ENCODE results near the gene GDI1.
A peak's percentile ranks its signal among the peaks of the same experiment; 100 is the strongest.

Gene GDI1

GRCh38 chrX:154463611-154464220, 26.8 kb downstream of the GDI1 start:
- no peak for DNase-seq

- no peak for DNase-seq
These were observed 27.9 kb downstream of the GDI1 start for GRCh38 chrX:154464806-154465365.

GRCh38 chrX:154465601-154466000, 28.6 kb downstream of the GDI1 start:
- DNase-seq: no peak

GRCh38 chrX:154466036-154466435, 29.1 kb downstream of the GDI1 start:
- no peak for DNase-seq

- DNase-seq: no peak
These were observed 30.0 kb downstream of the GDI1 start for GRCh38 chrX:154466907-154467306.

GRCh38 chrX:154467556-154467955, 30.6 kb downstream of the GDI1 start:
- no peak for DNase-seq

- DNase-seq: no peak
These were observed 31.3 kb downstream of the GDI1 start for GRCh38 chrX:154468217-154468616.

- DNase-seq: no peak
These were observed 32.2 kb downstream of the GDI1 start for GRCh38 chrX:154469114-154469513.

GRCh38 chrX:154469880-154470279, 32.9 kb downstream of the GDI1 start:
- no peak for DNase-seq

- DNase-seq: no peak
These were observed 33.5 kb downstream of the GDI1 start for GRCh38 chrX:154470434-154470833.

- no peak for DNase-seq
These were observed 34.1 kb downstream of the GDI1 start for GRCh38 chrX:154470914-154471568.

- DNase-seq: no peak
These were observed 35.1 kb downstream of the GDI1 start for GRCh38 chrX:154471839-154472684.

GRCh38 chrX:154472685-154473632, 36.0 kb downstream of the GDI1 start:
- peak; percentile 75 for DNase-seq

GRCh38 chrX:154473683-154474082, 36.7 kb downstream of the GDI1 start:
- DNase-seq: no peak

GRCh38 chrX:154476821-154477220, 39.9 kb downstream of the GDI1 start:
- DNase-seq: no peak

- no peak for DNase-seq
These were observed 41.0 kb downstream of the GDI1 start for GRCh38 chrX:154477891-154478477.

GRCh38 chrX:154478728-154479622, 42.0 kb downstream of the GDI1 start, which contains the start of gene LAGE3:
LAGE3 (minus strand) TSS chrX:154479281; CDS start chrX:154478915, 366 bp downstream.
- DNase-seq: peak; percentile 92

- no peak for DNase-seq
These were observed 44.2 kb downstream of the GDI1 start for GRCh38 chrX:154481195-154481594.

GRCh38 chrX:154481911-154482601, 45.1 kb downstream of the GDI1 start:
- DNase-seq: no peak

GRCh38 chrX:154482786-154483185, 45.8 kb downstream of the GDI1 start:
- no peak for DNase-seq

Data from hematopoietic multipotent progenitor cell treated with erythropoietin and hydrocortisone succinate and interleukin-3 and kit ligand, for 6 days (in vitro differentiated cells).